ENCODE results near the gene STK17A.

DNA sequence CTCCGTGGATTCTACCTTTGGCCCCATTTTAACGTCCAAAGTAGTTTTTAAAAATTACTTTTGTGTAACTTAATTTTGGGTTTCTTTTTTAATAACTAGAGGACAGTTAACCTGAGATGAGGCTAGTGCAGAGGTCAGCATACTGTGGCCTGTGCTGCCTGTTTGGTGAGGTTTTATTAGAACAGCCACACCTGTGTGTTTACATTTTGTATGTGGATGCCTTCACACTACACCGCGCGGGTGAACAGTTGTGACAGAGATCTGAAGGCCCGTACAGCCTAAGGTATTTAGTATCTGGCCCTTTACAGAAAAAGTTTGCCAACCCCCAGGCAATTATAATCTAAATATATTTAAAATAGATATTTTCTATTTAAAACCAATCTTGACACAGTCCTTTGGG lies 46.9 kb downstream of the STK17A start:
- TF ChIP-seq, protein P1, sequence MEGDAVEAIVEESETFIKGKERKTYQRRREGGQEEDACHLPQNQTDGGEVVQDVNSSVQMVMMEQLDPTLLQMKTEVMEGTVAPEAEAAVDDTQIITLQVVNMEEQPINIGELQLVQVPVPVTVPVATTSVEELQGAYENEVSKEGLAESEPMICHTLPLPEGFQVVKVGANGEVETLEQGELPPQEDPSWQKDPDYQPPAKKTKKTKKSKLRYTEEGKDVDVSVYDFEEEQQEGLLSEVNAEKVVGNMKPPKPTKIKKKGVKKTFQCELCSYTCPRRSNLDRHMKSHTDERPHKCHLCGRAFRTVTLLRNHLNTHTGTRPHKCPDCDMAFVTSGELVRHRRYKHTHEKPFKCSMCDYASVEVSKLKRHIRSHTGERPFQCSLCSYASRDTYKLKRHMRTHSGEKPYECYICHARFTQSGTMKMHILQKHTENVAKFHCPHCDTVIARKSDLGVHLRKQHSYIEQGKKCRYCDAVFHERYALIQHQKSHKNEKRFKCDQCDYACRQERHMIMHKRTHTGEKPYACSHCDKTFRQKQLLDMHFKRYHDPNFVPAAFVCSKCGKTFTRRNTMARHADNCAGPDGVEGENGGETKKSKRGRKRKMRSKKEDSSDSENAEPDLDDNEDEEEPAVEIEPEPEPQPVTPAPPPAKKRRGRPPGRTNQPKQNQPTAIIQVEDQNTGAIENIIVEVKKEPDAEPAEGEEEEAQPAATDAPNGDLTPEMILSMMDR (IDR thresholded peaks at IDR 0.05; ENCODE audit: low read depth, low read length): no peak
- no peak for TF ChIP-seq POLR2A (IDR thresholded peaks at IDR 0.05; ENCODE audit: extremely low read depth, insufficient read length)
- TF ChIP-seq, protein P2, sequence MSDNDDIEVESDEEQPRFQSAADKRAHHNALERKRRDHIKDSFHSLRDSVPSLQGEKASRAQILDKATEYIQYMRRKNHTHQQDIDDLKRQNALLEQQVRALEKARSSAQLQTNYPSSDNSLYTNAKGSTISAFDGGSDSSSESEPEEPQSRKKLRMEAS (IDR thresholded peaks at IDR 0.05; ENCODE audit: low read depth, low read length): no peak
- TF ChIP-seq MYC (IDR thresholded peaks at IDR 0.05; ENCODE audit: low read depth, low read length): no peak

All from NB4 (cell line).